Suprapubic skin (tissue), 4 donors: Measurements from ENCODE around the gene GEMIN4. TPM values are rescaled to one million over a fixed set of nuclear protein-coding genes. Genes with fewer than 3 reads are reported as not detected.
"Not testable (repeated sequence)": the region's sequence is repeated elsewhere in the genome, so short reads cannot be mapped to it uniquely, and the experiment has no call there.

Experiments
- DNase-seq, 2 donors: peaks; one replicate each; pipeline ENCODE4 v3.0.0-alpha.2; 2019; ENCODE audit warnings: low spot score in 2 of 2
- H3K27ac ChIP-seq: fragments of 200-600 bp; sonication (generic); one replicate; pipeline ENCODE4 v1.5.1; 2019
- H3K27me3 ChIP-seq: fragments of 200-600 bp; sonication (generic); one replicate; pipeline ENCODE4 v1.5.1; 2019
- H3K36me3 ChIP-seq: fragments of 200-600 bp; sonication (generic); one replicate; pipeline ENCODE4 v1.5.1; 2019
- H3K4me1 ChIP-seq: fragments of 200-600 bp; sonication (generic); one replicate; pipeline ENCODE4 v1.5.1; 2019
- H3K4me3 ChIP-seq: fragments of 200-600 bp; sonication (generic); one replicate; pipeline ENCODE4 v1.5.1; 2019; ENCODE audit warnings: mild to moderate bottlenecking
- H3K9me3 ChIP-seq: fragments of 200-600 bp; sonication (generic); one replicate; pipeline ENCODE4 v1.5.1; 2019
- EP300 ChIP-seq: sonication (generic); formaldehyde crosslinking; IDR thresholded peaks from one replicate; pipeline ENCODE4 v1.6.1; 2017; ENCODE audit warnings: antibody characterized with exemption
- POLR2A ChIP-seq, 2 donors: fragments of 450-650 bp; IDR thresholded peaks; one replicate each; pipeline ENCODE4 v1.6.1; 2017; ENCODE audit warnings: antibody characterized with exemption in 2 of 2, mild to moderate bottlenecking in 2 of 2, moderate library complexity in 2 of 2
- POLR2AphosphoS5 ChIP-seq, 3 donors: sonication (generic); formaldehyde crosslinking; IDR thresholded peaks; one replicate each; pipeline ENCODE4 v1.6.1; 2017; ENCODE audit warnings: antibody characterized with exemption in 3 of 3
- WGBS: methylation state at CpG from one replicate; pipeline ENCODE4 v1.1.5; 2018; 5-methylcytosine and 5-hydroxymethylcytosine counted together
- total RNA-seq, 4 donors: library from RNA; depleted of rRNA; stranded (reverse); fragments of >200 nt; gene quantifications; one replicate each; pipeline ENCODE4 v1.1.0, GENCODE V29; 2016
- TF ChIP-seq, protein P1 (sequence below), 2 donors: fragments of 200-600 bp in 1 of 2; fragments of 450-650 bp in 1 of 2; sonication (generic) in 1 of 2; IDR thresholded peaks; one replicate each; pipeline ENCODE4 v1.5.1; 2016 to 2019; ENCODE audit warnings: antibody characterized with exemption in 2 of 2, mild to moderate bottlenecking in 1 of 2, moderate library complexity in 1 of 2

Gene GEMIN4
- total RNA-seq, 4 donors from 2014 or later = 37.2 to 56.4 (median 48.7) TPM

- Histone ChIP-seq H3K27ac (no peak overlapping the region), H3K9me3 (no peaks in the 10 kb centered on the region), H3K4me3 (no peak overlapping the region), H3K36me3 (peaks cover 43% of the 10 kb centered on the region), H3K27me3 (no peaks in the 10 kb centered on the region), H3K4me1 (no peaks in the 10 kb centered on the region)
- no peak for DNase-seq
- WGBS = 76% methylated on average over 7 of the region's 7 CpGs
- TF ChIP-seq POLR2AphosphoS5 (IDR thresholded peaks at IDR 0.05) = no peak
Measured at GRCh38 chr17:699345-699744, 52.7 kb downstream of the GEMIN4 start.

GRCh38 chr17:698096-698495 lies 54.0 kb downstream of the GEMIN4 start:
- not testable (repeated sequence) for H3K27ac ChIP-seq, DNase-seq, H3K4me1 ChIP-seq, H3K27me3 ChIP-seq, H3K4me3 ChIP-seq, H3K9me3 ChIP-seq
- WGBS = 78% methylated on average over 2 of the region's 2 CpGs
- H3K36me3 ChIP-seq = peaks cover 54% of the 10 kb centered on the region

DNA sequence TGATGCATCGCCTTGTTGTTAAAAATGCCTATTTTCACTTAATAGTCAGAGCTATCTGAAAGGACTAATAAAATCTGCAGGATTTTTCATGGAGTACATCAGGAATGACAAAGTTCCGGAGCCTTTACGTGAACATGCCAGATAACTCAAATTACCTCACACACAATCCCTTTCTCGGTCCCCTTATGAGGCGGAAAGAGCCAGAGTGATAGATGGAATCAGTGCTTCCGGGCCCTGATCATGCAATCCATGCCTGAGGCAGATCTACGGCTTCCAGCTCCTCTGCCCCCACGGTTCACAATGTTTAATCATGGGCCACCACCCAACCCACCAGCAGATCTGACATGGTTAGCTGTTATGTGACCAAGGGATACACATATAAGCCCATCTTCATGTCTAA lies 54.4 kb downstream of the GEMIN4 start:
- no peak for TF ChIP-seq EP300

GRCh38 chr17:696369-696768 lies 55.7 kb downstream of the GEMIN4 start:
- no peak for DNase-seq
- no peak overlapping the region for H3K4me3 ChIP-seq
- no peaks in the 10 kb centered on the region for H3K27me3 ChIP-seq
- no peaks in the 10 kb centered on the region for H3K9me3 ChIP-seq
- 79% methylated on average over 2 of the region's 2 CpGs for WGBS
- H3K4me1 ChIP-seq = no peaks in the 10 kb centered on the region
- peaks cover 49% of the 10 kb centered on the region for H3K36me3 ChIP-seq
- no peak for TF ChIP-seq EP300
- no peak for TF ChIP-seq POLR2AphosphoS5 (IDR thresholded peaks at IDR 0.05)
- TF ChIP-seq, protein P1, sequence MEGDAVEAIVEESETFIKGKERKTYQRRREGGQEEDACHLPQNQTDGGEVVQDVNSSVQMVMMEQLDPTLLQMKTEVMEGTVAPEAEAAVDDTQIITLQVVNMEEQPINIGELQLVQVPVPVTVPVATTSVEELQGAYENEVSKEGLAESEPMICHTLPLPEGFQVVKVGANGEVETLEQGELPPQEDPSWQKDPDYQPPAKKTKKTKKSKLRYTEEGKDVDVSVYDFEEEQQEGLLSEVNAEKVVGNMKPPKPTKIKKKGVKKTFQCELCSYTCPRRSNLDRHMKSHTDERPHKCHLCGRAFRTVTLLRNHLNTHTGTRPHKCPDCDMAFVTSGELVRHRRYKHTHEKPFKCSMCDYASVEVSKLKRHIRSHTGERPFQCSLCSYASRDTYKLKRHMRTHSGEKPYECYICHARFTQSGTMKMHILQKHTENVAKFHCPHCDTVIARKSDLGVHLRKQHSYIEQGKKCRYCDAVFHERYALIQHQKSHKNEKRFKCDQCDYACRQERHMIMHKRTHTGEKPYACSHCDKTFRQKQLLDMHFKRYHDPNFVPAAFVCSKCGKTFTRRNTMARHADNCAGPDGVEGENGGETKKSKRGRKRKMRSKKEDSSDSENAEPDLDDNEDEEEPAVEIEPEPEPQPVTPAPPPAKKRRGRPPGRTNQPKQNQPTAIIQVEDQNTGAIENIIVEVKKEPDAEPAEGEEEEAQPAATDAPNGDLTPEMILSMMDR (IDR thresholded peaks at IDR 0.05) = no peak
- TF ChIP-seq POLR2A (IDR thresholded peaks at IDR 0.05) = no peak
- no peak overlapping the region for H3K27ac ChIP-seq

More for the DNA sequence above, 54.4 kb downstream of the GEMIN4 start:
- H3K4me1 ChIP-seq = no peaks in the 10 kb centered on the region
- H3K4me3 ChIP-seq = no peak overlapping the region
- H3K27ac ChIP-seq = no peak overlapping the region
- 91% methylated on average over 8 of the region's 8 CpGs for WGBS
- H3K36me3 ChIP-seq = peaks cover 54% of the 10 kb centered on the region
- H3K27me3 ChIP-seq = no peaks in the 10 kb centered on the region
- H3K9me3 ChIP-seq = no peaks in the 10 kb centered on the region
- DNase-seq = no peak

Other genes with a start within 250 kb of the GEMIN4 start
- gene VPS53, start 37.4 kb downstream of the GEMIN4 start, total RNA-seq = 10 to 100 TPM; 26.1 to 81.2 (median 36.8) TPM
- gene TLCD3A, start 19.7 kb downstream of the GEMIN4 start, total RNA-seq = 100 to 1,000 TPM in 1 of 4 donors, 10 to 100 TPM in 3; 47.8 to 120 (median 79.4) TPM
- gene GLOD4, start 30.0 kb upstream of the GEMIN4 start, total RNA-seq = 100 to 1,000 TPM in 1 of 4 donors, 10 to 100 TPM in 3; 58.9 to 102 (median 72.1) TPM
- 10 to 100 TPM; 27.3 to 42.6 (median 31.0) TPM for gene MRM3, start 30.1 kb upstream of the GEMIN4 start, total RNA-seq
- gene NXN, start 227.5 kb upstream of the GEMIN4 start, total RNA-seq = 10 to 100 TPM; 18.9 to 47.2 (median 33.4) TPM
- gene TIMM22, start 244.9 kb upstream of the GEMIN4 start, total RNA-seq = 10 to 100 TPM; 11.6 to 12.9 (median 12.6) TPM